HepG2 (cell line): ENCODE data around the gene FNBP1L. TPM values are rescaled to one million over a fixed set of nuclear protein-coding genes. Genes with fewer than 3 reads are reported as not detected.

Experiments
- BRCA1 ChIP-seq: sonication (generic); formaldehyde crosslinking; IDR thresholded peaks from 2 replicates; pipeline ENCODE4 v1.4.0; 2020; ENCODE audit warnings: missing genetic modification reagents
- CCAR2 ChIP-seq: fragments of 200-400 bp; formaldehyde crosslinking; optimal IDR thresholded peaks from 2 replicates; pipeline ENCODE3; 2018; ENCODE audit warnings: low read depth, mild to moderate bottlenecking, low read length, moderate library complexity
- CENPX ChIP-seq: sonication (generic); formaldehyde crosslinking; IDR thresholded peaks from 2 replicates; pipeline ENCODE4 v1.9.0; 2021; ENCODE audit warnings: mild to moderate bottlenecking, missing genetic modification reagents, moderate library complexity
- EED ChIP-seq: sonication (generic); formaldehyde crosslinking; IDR thresholded peaks from 2 replicates; pipeline ENCODE4 v1.5.0; 2020; ENCODE audit warnings: mild to moderate bottlenecking, missing genetic modification reagents
- HNRNPK ChIP-seq: fragments of 200-400 bp; formaldehyde crosslinking; IDR thresholded peaks from 2 replicates; pipeline ENCODE4 v1.6.1; 2018; ENCODE audit warnings: low read length, low read depth, moderate library complexity, mild to moderate bottlenecking; ENCODE audit not compliant: poor library complexity, severe bottlenecking
- IRF2 ChIP-seq: IDR thresholded peaks from 2 replicates; pipeline ENCODE4 v1.6.1; 2018; ENCODE audit warnings: missing genetic modification reagents, missing compliant biosample characterization
- KAT2B ChIP-seq: fragments of 150-350 bp; IDR thresholded peaks from 2 replicates; pipeline ENCODE4 v1.6.1; 2014; ENCODE audit warnings: low read depth, low read length, borderline replicate concordance
- PTBP1 ChIP-seq: fragments of 200-400 bp; formaldehyde crosslinking; IDR thresholded peaks from 2 replicates; pipeline ENCODE4 v1.6.1; 2018; ENCODE audit warnings: low read length, low read depth; ENCODE audit not compliant: poor library complexity, severe bottlenecking
- RFXANK ChIP-seq: IDR thresholded peaks from 2 replicates; pipeline ENCODE4 v1.6.1; 2016
- SMAD1 ChIP-seq: sonication (generic); formaldehyde crosslinking; IDR thresholded peaks from 2 replicates; pipeline ENCODE4 v1.4.0; 2020; ENCODE audit warnings: missing genetic modification reagents, low read depth, mild to moderate bottlenecking, borderline replicate concordance
- SNAPC5 ChIP-seq: sonication (generic); formaldehyde crosslinking; IDR thresholded peaks from 2 replicates; pipeline ENCODE4 v1.8.1; 2023; ENCODE audit warnings: mild to moderate bottlenecking, missing genetic modification reagents, borderline replicate concordance
- SPEN ChIP-seq: sonication (generic); formaldehyde crosslinking; IDR thresholded peaks from 2 replicates; pipeline ENCODE4 v1.5.1; 2020; ENCODE audit warnings: low read depth, mild to moderate bottlenecking, missing genetic modification reagents
- TGIF2 ChIP-seq: IDR thresholded peaks from 2 replicates; pipeline ENCODE4 v1.6.1; 2016; ENCODE audit warnings: control low read depth, missing compliant biosample characterization
- ZBTB37 ChIP-seq: sonication (generic); formaldehyde crosslinking; IDR thresholded peaks from 2 replicates; pipeline ENCODE4 v1.4.0; 2020; ENCODE audit warnings: mild to moderate bottlenecking, missing genetic modification reagents
- ZBTB42 ChIP-seq: sonication (generic); formaldehyde crosslinking; IDR thresholded peaks from 2 replicates; pipeline ENCODE4 v1.5.0; 2020; ENCODE audit warnings: mild to moderate bottlenecking, missing genetic modification reagents
- ZKSCAN1 ChIP-seq: fragments of 150-350 bp; IDR thresholded peaks from 2 replicates; pipeline ENCODE4 v1.6.1; 2014; ENCODE audit warnings: low read length
- ZNF10 ChIP-seq: sonication (generic); formaldehyde crosslinking; IDR thresholded peaks from 2 replicates; pipeline ENCODE4 v1.4.0; 2020; ENCODE audit warnings: mild to moderate bottlenecking, low read depth, missing genetic modification reagents, borderline replicate concordance
- polyA plus RNA-seq, 8 experiments: library from polyadenylated mRNA; depleted of rRNA in 3 of 8; stranded (reverse) in 7 of 8; unstranded in 1 of 8; fragments of >200 nt; fragmentation: Illumina TruSeq in 4 of 8; extraction: Trizol in 4 of 8; gene quantifications; 2 replicates each; pipeline versions ENCODE4 v1.2.1 to v1.2.3, GENCODE V29; 2011 to 2016; ENCODE audit warnings: low read depth in 4 of 8, missing spikeins in 1 of 8, mixed read lengths in 1 of 8; ENCODE audit not compliant: insufficient read depth in 1 of 8
- total RNA-seq, 5 experiments: library from RNA; depleted of rRNA; stranded (reverse); fragments of >200 nt; fragmentation: Illumina TruSeq; extraction: Trizol; gene quantifications; 2 replicates each; pipeline ENCODE4 v1.2.3, GENCODE V29; 2016; ENCODE audit warnings: low read depth in 1 of 5
- TF ChIP-seq, protein P1 (sequence below): sonication (generic); formaldehyde crosslinking; IDR thresholded peaks from 2 replicates; pipeline ENCODE4 v1.9.0; 2021; ENCODE audit warnings: mild to moderate bottlenecking, missing genetic modification reagents

Gene FNBP1L
- total and polyA plus RNA-seq, 2 of the 13 experiments (the other 11 are each of a cell fraction or from before 2014, with no cell fraction given): 24.1 to 27.1 TPM

GRCh38 chr1:93591676-93592550, 144.0 kb downstream of the FNBP1L start (continued):
- TF ChIP-seq CENPX (no peak), RFXANK (CRISPR knock-in tag) (peak; percentile 52; the same call in 1 of the 2 replicates), BRCA1 (0 out of 2 replicates have a peak, but pooled peaks have one; percentile 34), EED (CRISPR knock-in tag) (no peak; the same call in 1 of the 2 replicates), ZBTB37 (no peak), KAT2B (no peak), ZBTB42 (CRISPR knock-in tag) (0 out of 2 replicates have a peak, but pooled peaks have one; percentile 23), ZNF10 (CRISPR knock-in tag) (no peak), PTBP1 (no peak), ZKSCAN1 (no peak), SNAPC5 (CRISPR knock-in tag) (no peak), HNRNPK (no peak), TGIF2 (CRISPR knock-in tag) (peak; percentile 48; the same call in 1 of the 2 replicates), IRF2 (peak; percentile 84), SMAD1 (CRISPR knock-in tag) (0 out of 2 replicates have a peak, but pooled peaks have one; percentile 45), SPEN (CRISPR knock-in tag) (peak; percentile 73; the same call in 1 of the 2 replicates), CCAR2 (no peak)
- TF ChIP-seq, protein P1, sequence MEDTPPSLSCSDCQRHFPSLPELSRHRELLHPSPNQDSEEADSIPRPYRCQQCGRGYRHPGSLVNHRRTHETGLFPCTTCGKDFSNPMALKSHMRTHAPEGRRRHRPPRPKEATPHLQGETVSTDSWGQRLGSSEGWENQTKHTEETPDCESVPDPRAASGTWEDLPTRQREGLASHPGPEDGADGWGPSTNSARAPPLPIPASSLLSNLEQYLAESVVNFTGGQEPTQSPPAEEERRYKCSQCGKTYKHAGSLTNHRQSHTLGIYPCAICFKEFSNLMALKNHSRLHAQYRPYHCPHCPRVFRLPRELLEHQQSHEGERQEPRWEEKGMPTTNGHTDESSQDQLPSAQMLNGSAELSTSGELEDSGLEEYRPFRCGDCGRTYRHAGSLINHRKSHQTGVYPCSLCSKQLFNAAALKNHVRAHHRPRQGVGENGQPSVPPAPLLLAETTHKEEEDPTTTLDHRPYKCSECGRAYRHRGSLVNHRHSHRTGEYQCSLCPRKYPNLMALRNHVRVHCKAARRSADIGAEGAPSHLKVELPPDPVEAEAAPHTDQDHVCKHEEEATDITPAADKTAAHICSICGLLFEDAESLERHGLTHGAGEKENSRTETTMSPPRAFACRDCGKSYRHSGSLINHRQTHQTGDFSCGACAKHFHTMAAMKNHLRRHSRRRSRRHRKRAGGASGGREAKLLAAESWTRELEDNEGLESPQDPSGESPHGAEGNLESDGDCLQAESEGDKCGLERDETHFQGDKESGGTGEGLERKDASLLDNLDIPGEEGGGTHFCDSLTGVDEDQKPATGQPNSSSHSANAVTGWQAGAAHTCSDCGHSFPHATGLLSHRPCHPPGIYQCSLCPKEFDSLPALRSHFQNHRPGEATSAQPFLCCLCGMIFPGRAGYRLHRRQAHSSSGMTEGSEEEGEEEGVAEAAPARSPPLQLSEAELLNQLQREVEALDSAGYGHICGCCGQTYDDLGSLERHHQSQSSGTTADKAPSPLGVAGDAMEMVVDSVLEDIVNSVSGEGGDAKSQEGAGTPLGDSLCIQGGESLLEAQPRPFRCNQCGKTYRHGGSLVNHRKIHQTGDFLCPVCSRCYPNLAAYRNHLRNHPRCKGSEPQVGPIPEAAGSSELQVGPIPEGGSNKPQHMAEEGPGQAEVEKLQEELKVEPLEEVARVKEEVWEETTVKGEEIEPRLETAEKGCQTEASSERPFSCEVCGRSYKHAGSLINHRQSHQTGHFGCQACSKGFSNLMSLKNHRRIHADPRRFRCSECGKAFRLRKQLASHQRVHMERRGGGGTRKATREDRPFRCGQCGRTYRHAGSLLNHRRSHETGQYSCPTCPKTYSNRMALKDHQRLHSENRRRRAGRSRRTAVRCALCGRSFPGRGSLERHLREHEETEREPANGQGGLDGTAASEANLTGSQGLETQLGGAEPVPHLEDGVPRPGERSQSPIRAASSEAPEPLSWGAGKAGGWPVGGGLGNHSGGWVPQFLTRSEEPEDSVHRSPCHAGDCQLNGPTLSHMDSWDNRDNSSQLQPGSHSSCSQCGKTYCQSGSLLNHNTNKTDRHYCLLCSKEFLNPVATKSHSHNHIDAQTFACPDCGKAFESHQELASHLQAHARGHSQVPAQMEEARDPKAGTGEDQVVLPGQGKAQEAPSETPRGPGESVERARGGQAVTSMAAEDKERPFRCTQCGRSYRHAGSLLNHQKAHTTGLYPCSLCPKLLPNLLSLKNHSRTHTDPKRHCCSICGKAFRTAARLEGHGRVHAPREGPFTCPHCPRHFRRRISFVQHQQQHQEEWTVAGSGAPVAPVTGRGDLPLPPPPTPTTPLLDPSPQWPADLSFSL (CRISPR knock-in tag): no peak
